ENCODE results near the gene FAM98C.

DNA sequence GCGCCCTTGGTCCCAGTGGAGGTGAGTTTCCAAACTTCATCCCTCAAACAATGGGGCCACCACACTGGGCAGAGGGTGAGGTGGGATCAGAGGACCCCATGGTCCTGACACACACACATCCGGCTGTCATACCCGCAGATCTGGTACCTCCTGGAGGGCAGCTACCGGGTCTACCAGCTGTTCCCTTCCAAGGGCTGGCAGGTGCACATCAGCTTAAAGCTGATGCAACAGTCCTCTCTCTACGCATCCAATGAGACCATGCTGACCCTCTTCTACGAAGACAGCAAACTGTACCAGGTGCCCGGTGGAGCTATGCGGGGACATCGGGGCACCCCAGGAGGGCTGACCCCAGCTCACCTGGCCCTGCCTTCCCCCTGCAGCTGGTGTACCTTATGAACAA is 42.5 kb upstream of the FAM98C start:
- TF ChIP-seq, protein P1, sequence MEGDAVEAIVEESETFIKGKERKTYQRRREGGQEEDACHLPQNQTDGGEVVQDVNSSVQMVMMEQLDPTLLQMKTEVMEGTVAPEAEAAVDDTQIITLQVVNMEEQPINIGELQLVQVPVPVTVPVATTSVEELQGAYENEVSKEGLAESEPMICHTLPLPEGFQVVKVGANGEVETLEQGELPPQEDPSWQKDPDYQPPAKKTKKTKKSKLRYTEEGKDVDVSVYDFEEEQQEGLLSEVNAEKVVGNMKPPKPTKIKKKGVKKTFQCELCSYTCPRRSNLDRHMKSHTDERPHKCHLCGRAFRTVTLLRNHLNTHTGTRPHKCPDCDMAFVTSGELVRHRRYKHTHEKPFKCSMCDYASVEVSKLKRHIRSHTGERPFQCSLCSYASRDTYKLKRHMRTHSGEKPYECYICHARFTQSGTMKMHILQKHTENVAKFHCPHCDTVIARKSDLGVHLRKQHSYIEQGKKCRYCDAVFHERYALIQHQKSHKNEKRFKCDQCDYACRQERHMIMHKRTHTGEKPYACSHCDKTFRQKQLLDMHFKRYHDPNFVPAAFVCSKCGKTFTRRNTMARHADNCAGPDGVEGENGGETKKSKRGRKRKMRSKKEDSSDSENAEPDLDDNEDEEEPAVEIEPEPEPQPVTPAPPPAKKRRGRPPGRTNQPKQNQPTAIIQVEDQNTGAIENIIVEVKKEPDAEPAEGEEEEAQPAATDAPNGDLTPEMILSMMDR (IDR thresholded peaks at IDR 0.05 in 8 of 11, conservative IDR thresholded peaks at IDR 0.05 in 3 of 11) = no peak
- no peak for TF ChIP-seq POLR2A (IDR thresholded peaks at IDR 0.05)

Measured in spleen (tissue), 7 donors.